ENCODE results near the gene GEMIN7. TPM values are rescaled to one million over a fixed set of nuclear protein-coding genes. Genes with fewer than 3 reads are reported as not detected.

Gene GEMIN7
- total and polyA plus RNA-seq, 2 of the 13 experiments (the other 11 are each of a cell fraction or from before 2014, with no cell fraction given), result 24.1 to 30.6 TPM

GRCh38 chr19:45136507-45137178 is 57.6 kb downstream of the GEMIN7 start:
- CTCF ChIA-PET (ENCODE audit: low intra/inter-chr PET ratio, low total read pairs), result no interaction called here
- H3K9me3 ChIP-seq (ENCODE audit: low read length), result no peaks in the 10 kb centered on the region
- POLR2A ChIA-PET, result no interaction called here
- in situ Hi-C loops (cut with HindIII; ENCODE audit: extremely low pct_ligation_motif_present, low pct_unique_long_range_greater_than_20kb), result no loop called here
- peaks cover 27% of the 10 kb centered on the region for H3K4me1 ChIP-seq (ENCODE audit: insufficient read depth, low read length)
- H3K79me2 ChIP-seq (ENCODE audit: insufficient read depth, low read length), result peaks cover 34% of the 10 kb centered on the region
- no peak for FAIRE-seq
- H3K4me2 ChIP-seq (ENCODE audit: low read depth, low read length), result no peak overlapping the region
- BruUV-seq (replicated peaks), result no TSS peak
- H3K27ac ChIP-seq (ENCODE audit: extremely low read length, insufficient read depth, low read length), result peak overlapping the region; percentile 30
- DNase-seq (ENCODE audit: low spot score), result no peak
- no peak overlapping the region for H3K4me3 ChIP-seq (replicated peaks in 1 of 3; ENCODE audit: insufficient read depth in 1 of 3, low read depth in 2 of 3, low read length in 3 of 3)
- H4K20me1 ChIP-seq (ENCODE audit: insufficient read depth, low read length), result no peaks in the 10 kb centered on the region
- WGBS (ENCODE audit: low lambda C conversion rate), result 98% methylated on average over 4 of the region's 12 CpGs
- H2AFZ ChIP-seq (ENCODE audit: low read length), result no peak overlapping the region
- H3K9ac ChIP-seq (ENCODE audit: insufficient read depth, low read depth, low read length), result peak overlapping the region; percentile 25; the same call in 1 of the 2 replicates
- peak; percentile 37; the same call in 2 of the 3 replicates for ATAC-seq
- intact Hi-C loops (cut with micrococcal nuclease; ENCODE audit: unreplicated experiment), result no loop called here
- H3K36me3 ChIP-seq (replicated peaks in 1 of 2; ENCODE audit: control insufficient read depth in 1 of 2, insufficient read depth in 2 of 2, low read length in 2 of 2), result peaks cover 4 to 8% of the 10 kb centered on the region in 2 experiments; a peak in 3 of 5 replicates
- H3K27me3 ChIP-seq (ENCODE audit: control insufficient read depth in 1 of 2, insufficient read depth in 2 of 2, low read length in 2 of 2), result no peaks in the 10 kb centered on the region
- TF ChIP-seq TEAD3 (CRISPR knock-in tag; optimal IDR thresholded peaks at IDR 0.05; ENCODE audit: borderline replicate concordance) (no peak), ZFP91 (CRISPR knock-in tag; IDR thresholded peaks at IDR 0.05; ENCODE audit: borderline replicate concordance) (0 out of 2 replicates have a peak, but pooled peaks have one; percentile 21), GLMP (CRISPR knock-in tag; IDR thresholded peaks at IDR 0.05; ENCODE audit: borderline replicate concordance) (no peak), GFI1 (CRISPR knock-in tag; IDR thresholded peaks at IDR 0.05; ENCODE audit: borderline replicate concordance) (no peak), ZHX1 (CRISPR knock-in tag; IDR thresholded peaks at IDR 0.05; ENCODE audit: low read depth) (no peak), SALL1 (CRISPR knock-in tag; IDR thresholded peaks at IDR 0.05) (0 out of 2 replicates have a peak, but pooled peaks have one; percentile 14), POLR2G (IDR thresholded peaks at IDR 0.05; ENCODE audit: low read depth, low read length) (no peak), SRY (CRISPR knock-in tag; IDR thresholded peaks at IDR 0.05) (no peak), TEAD2 (CRISPR knock-in tag; IDR thresholded peaks at IDR 0.05) (no peak), ZNF543 (CRISPR knock-in tag; IDR thresholded peaks at IDR 0.05) (no peak), ZNF263 (CRISPR knock-in tag; IDR thresholded peaks at IDR 0.05) (0 out of 2 replicates have a peak, but pooled peaks have one; percentile 44), HNF1A (IDR thresholded peaks at IDR 0.05; ENCODE audit: low read depth) (no peak), HNF1A (CRISPR knock-in tag; IDR thresholded peaks at IDR 0.05; ENCODE audit: borderline replicate concordance) (no peak)
